ENCODE measurements around the gene TRIM50. TPM values are rescaled to one million over a fixed set of nuclear protein-coding genes. Genes with fewer than 3 reads are reported as not detected.
"Not testable (repeated sequence)": the region's sequence is repeated elsewhere in the genome, so short reads cannot be mapped to it uniquely, and the experiment has no call there.

The TRIM50 gene
- total RNA-seq, 1 donor from 2014 or later = 0.33 TPM

GRCh38 chr7:73329861-73330581 is 2.1 kb upstream of the TRIM50 start:
- Histone ChIP-seq H3K4me1 (no peaks in the 10 kb centered on the region), H3K27ac (replicated peaks) (peak overlapping the region; percentile 11), H3K9me3 (replicated peaks) (no peaks in the 10 kb centered on the region), H3K36me3 (no peaks in the 10 kb centered on the region), H3K27me3 (ENCODE audit: low read depth) (peaks cover 34% of the 10 kb centered on the region), H3K4me3 (no peak overlapping the region)
- no peak for TF ChIP-seq CTCF (IDR thresholded peaks at IDR 0.05; ENCODE audit: borderline replicate concordance)
- intact Hi-C loops (cut with micrococcal nuclease) = no loop called here
- no peak for DNase-seq

- no peak for DNase-seq
- Histone ChIP-seq H3K27me3 (ENCODE audit: low read depth) (peaks cover 34% of the 10 kb centered on the region), H3K27ac (replicated peaks) (no peak overlapping the region), H3K9me3 (replicated peaks) (no peaks in the 10 kb centered on the region), H3K36me3 (no peaks in the 10 kb centered on the region), H3K4me1 (no peaks in the 10 kb centered on the region), H3K4me3 (no peak overlapping the region)
- intact Hi-C loops (cut with micrococcal nuclease) = no loop called here
- TF ChIP-seq CTCF (IDR thresholded peaks at IDR 0.05; ENCODE audit: borderline replicate concordance) = no peak
Observed at GRCh38 chr7:73328696-73329095, 814 bp upstream of the TRIM50 start.

- H3K27me3 ChIP-seq (ENCODE audit: low read depth) = peaks cover 24% of the 10 kb centered on the region
- intact Hi-C loops (cut with micrococcal nuclease); H3K4me1 ChIP-seq; H3K36me3 ChIP-seq; H3K4me3 ChIP-seq; H3K27ac ChIP-seq (replicated peaks); DNase-seq; H3K9me3 ChIP-seq (replicated peaks): not testable (repeated sequence)
Observed at GRCh38 chr7:73327449-73327848, 433 bp downstream of the TRIM50 start.

GRCh38 chr7:73325424-73325823 is 2.5 kb downstream of the TRIM50 start:
- H3K4me1 ChIP-seq; H3K4me3 ChIP-seq; H3K27ac ChIP-seq (replicated peaks); DNase-seq; H3K9me3 ChIP-seq (replicated peaks); intact Hi-C loops (cut with micrococcal nuclease); H3K36me3 ChIP-seq: not testable (repeated sequence)
- H3K27me3 ChIP-seq (ENCODE audit: low read depth) = peaks cover 22% of the 10 kb centered on the region

- H3K27me3 ChIP-seq (ENCODE audit: low read depth) = peaks cover 17% of the 10 kb centered on the region
- peak overlapping the region; percentile 30 for H3K4me3 ChIP-seq
- peak; percentile 35 for DNase-seq
- H3K9me3 ChIP-seq (replicated peaks); H3K27ac ChIP-seq (replicated peaks); intact Hi-C loops (cut with micrococcal nuclease); H3K4me1 ChIP-seq; H3K36me3 ChIP-seq: not testable (repeated sequence)
- TF ChIP-seq CTCF (IDR thresholded peaks at IDR 0.05; ENCODE audit: borderline replicate concordance) = peak; percentile 52
Observed at GRCh38 chr7:73324081-73324845, 3.6 kb downstream of the TRIM50 start.

GRCh38 chr7:73323434-73324080 is 4.3 kb downstream of the TRIM50 start:
- H3K36me3 ChIP-seq; DNase-seq; H3K27ac ChIP-seq (replicated peaks); H3K9me3 ChIP-seq (replicated peaks); intact Hi-C loops (cut with micrococcal nuclease); H3K4me1 ChIP-seq: not testable (repeated sequence)
- H3K27me3 ChIP-seq (ENCODE audit: low read depth) = peaks cover 17% of the 10 kb centered on the region
- H3K4me3 ChIP-seq = peak overlapping the region; percentile 30

- intact Hi-C loops (cut with micrococcal nuclease); H3K4me1 ChIP-seq; H3K9me3 ChIP-seq (replicated peaks); H3K36me3 ChIP-seq; DNase-seq; H3K4me3 ChIP-seq; H3K27ac ChIP-seq (replicated peaks): not testable (repeated sequence)
- peaks cover 17% of the 10 kb centered on the region for H3K27me3 ChIP-seq (ENCODE audit: low read depth)
Observed at GRCh38 chr7:73320009-73320408, 7.9 kb downstream of the TRIM50 start.

- H3K9me3 ChIP-seq (replicated peaks); H3K4me1 ChIP-seq; DNase-seq; intact Hi-C loops (cut with micrococcal nuclease); H3K36me3 ChIP-seq; H3K4me3 ChIP-seq; H3K27ac ChIP-seq (replicated peaks): not testable (repeated sequence)
- H3K27me3 ChIP-seq (ENCODE audit: low read depth) = peaks cover 17% of the 10 kb centered on the region
Observed at GRCh38 chr7:73319541-73319940, 8.3 kb downstream of the TRIM50 start.

GRCh38 chr7:73318656-73319204 is 9.2 kb downstream of the TRIM50 start:
- intact Hi-C loops (cut with micrococcal nuclease); H3K27ac ChIP-seq (replicated peaks); DNase-seq: not testable (repeated sequence)

More at GRCh38 chr7:73318656-73319204, 9.2 kb downstream of the TRIM50 start:
- not testable (repeated sequence) for H3K36me3 ChIP-seq; H3K4me1 ChIP-seq; H3K9me3 ChIP-seq (replicated peaks); H3K4me3 ChIP-seq
- H3K27me3 ChIP-seq (ENCODE audit: low read depth) = peaks cover 17% of the 10 kb centered on the region

Measured in left ventricle myocardium inferior (tissue), 1 donor.